Daoy (cell line): ENCODE results near the gene FEZF1. TPM values are rescaled to one million over a fixed set of nuclear protein-coding genes. Genes with fewer than 3 reads are reported as not detected.
"Not testable (repeated sequence)": the region's sequence is repeated elsewhere in the genome, so short reads cannot be mapped to it uniquely, and the experiment has no call there.

ENCODE experiments used
- DNase-seq: peaks from one replicate; pipeline ENCODE4 v3.0.0-alpha.2; 2015; ENCODE audit warnings: low read depth
- total RNA-seq: library from RNA; depleted of rRNA; stranded (reverse); fragments of >200 nt; shearing (Covaris generic); gene quantifications from 2 replicates; pipeline ENCODE4 v1.2.3, GENCODE V29; 2014

FEZF1 gene
- total RNA-seq, 1 experiment from 2014 or later: 0.69 TPM

DNA sequence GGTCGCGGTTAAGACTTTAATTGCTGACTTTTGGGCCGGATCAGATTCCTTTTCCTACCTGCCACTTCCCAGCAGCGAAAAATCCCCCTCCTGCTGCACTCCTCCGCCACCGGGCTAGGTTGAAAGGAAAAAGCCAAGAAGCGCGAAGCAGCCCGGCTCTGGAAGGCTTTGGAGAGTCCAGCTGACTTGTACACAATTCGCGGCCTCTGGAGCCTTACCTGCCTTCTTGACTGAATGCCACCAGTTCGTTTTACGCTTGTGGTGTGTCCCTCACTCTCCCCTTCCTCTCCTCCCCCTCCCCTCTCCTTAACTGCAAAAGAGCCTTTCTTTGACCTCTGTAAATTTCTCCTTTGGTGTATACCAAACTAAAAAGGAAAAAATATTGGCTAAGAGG, 2.7 kb upstream of the FEZF1 start:
- no peak for DNase-seq

DNA sequence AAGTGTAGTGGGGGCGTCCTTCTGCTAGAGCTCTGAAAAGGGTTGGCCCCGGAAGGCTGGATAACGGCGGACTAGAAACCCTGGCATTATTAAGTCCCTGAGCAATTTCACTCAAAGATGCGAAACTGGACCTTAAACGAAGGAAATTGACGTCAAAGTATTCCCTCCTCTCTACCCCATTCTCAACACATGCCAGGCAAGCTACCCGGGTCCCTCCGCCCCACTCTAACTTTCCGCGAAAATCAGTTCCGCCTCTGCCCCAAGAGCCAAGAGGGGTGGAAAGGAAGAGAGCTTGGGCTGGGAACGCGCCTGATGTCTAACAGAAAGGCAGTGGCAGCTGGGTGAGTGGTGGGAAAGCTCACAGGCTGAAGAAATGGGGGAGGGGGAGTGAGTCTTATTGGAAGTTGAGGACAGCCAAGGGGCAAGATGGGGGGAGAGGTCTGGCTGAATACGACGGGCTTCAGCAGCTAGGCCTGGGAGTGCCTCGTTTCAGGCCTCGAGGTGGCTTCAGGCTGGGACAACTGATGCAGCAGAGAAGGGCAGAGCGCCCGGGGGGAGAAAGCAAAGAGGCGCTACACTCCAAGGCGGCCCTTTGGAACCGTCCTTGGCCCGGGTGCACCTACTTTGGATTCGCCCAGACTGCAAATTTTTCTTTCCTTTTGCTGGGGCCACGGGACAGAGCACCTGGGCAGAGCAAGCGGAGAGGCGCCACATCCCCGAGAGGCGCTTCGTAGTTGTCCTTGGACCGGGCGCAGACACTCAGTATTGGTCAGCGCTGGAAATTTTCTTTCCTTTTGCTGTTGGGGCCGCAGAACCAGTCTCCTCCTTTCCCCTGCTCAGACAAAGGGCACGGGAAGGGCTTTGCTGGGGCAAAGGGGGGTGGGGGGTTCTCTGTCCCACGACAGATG, 2.0 kb upstream of the FEZF1 start:
- no peak for DNase-seq

DNA sequence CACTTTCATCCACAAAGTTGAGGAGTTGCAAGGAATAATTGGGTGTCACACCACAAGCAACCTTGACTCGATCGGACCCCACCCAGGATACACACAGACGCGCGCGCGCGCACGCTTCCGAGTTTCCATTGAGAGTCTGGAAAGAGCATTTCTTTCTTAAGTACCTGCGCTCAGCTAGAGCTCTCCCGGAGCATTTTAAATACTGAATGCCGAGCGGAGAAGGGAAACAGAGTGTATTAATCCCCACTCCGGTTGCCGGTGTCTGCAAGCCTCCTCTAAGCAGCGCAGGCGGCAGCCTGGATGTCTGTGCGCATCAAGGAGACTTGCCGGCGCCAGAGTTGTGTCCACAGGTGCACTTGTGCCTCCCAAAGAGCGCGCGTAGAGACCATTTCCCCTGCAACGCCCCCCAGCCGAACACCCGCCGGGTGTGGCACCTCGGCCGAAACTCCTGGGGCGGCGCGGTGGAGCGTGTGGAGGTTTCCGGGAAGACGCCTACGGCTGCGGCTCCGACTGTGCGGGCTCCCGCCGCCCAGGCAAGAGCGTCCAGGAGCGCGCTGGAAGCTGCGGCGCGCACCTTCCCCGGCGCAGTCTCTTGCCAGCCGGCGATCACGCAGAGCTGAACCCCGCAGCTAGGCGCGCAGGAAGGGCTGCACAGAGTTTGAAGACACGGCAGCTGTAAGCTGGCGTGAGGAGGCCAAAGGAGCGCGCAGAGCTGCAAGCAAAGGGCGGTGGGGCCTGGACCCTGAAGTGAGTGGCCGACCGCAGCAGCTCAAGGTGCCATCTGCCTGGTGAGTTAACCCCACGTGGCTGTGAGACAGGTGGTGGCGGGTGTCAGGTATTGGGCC, 1.1 kb upstream of the FEZF1 start:
- peak; percentile 58 for DNase-seq

DNA sequence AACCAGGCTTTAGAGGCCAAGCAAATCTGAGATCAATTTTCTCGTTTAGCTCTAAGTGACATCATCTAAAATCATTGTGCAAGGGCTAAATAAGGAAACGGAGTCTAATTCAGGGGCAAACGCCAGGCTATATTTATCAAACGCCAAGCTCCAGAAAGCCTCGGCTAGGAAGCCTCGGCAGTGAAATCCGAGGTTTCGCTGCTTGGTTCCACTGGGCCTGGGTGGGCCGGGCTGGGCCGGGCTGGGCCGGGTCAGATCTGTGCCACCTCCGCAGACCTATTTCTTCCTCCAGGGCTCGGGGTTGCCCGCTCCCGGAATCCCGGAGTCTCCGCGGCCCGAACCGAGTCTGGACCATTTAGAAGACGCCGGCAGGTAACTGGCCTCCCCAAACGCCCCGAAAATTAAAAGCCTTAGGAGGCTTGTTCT, 459 bp upstream of the FEZF1 start:
- no peak for DNase-seq

DNA sequence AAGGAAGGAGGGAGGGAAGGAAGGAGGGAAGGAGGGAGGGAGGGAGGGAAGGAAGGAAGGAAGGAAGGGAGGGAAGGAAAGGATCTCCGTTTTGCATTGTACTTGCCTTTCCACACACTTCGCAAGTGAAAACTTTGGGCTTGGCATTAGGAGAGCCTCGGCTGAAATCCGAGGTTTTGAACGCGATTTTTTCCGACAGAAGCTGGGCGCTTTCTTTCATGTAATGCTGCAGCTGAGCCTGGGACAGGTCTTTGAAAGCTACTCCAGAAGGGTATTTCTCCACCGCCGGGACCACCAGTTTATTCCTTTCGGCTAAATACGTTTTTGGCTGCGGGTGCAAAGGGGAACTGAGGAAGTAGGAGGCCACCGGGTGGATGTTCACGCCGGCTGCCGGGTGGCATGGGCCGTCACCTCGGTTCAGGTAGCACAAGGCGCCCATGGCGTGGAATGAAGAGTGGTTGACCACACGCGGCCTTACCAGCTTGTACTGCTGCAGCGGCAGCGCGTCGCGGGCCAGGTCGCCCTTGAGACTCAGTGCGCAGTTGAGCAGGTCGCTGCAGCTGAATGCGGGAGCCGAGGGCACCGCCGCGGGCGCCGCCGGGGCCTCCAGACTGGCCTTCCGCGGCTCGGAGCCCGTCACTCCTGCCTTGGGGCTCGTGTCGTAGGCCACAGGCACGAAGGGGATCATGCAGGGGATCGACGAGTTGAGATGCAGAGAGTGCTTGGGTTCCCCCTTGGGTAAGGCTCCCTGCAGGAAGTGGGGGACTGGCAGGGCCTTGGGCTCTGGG, 825 bp downstream of the FEZF1 start:
- DNase-seq: peak; percentile 56

DNA sequence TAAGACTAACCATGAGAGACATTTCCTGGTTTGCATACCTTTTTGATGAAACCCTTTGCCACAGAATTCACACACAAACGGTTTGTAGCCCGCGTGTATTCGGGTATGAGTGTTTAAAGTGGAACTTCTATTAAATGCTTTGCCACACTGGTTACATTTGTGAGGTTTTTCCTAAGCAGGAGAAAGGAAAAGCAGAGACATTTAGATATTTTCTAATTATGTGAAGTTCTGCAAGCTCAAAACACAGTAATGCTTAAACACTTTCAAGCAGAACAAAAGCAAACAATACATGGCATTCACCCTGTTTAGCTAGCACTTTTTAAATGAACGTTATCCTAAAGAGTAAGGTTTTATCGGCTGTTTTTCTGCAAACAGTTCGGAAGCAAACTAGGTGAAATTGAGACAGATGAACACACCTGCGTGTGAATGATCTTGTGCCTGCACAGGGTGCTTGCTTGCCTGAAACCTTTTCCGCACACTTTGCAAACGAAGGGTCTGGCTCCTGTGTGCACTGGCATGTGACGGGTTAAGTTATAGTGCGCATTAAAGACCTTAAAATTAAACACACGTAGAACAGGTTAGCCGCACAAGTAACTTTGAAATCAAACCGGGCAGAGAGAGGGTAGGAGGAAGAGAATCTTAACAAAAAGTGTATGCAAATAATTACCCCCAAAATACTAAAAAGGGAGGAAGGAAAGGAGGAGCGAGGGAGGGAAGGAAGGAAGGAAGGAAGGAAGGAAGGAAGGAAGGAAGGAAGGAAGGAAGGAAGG, 1.6 kb downstream of the FEZF1 start:
- DNase-seq: no peak

DNA sequence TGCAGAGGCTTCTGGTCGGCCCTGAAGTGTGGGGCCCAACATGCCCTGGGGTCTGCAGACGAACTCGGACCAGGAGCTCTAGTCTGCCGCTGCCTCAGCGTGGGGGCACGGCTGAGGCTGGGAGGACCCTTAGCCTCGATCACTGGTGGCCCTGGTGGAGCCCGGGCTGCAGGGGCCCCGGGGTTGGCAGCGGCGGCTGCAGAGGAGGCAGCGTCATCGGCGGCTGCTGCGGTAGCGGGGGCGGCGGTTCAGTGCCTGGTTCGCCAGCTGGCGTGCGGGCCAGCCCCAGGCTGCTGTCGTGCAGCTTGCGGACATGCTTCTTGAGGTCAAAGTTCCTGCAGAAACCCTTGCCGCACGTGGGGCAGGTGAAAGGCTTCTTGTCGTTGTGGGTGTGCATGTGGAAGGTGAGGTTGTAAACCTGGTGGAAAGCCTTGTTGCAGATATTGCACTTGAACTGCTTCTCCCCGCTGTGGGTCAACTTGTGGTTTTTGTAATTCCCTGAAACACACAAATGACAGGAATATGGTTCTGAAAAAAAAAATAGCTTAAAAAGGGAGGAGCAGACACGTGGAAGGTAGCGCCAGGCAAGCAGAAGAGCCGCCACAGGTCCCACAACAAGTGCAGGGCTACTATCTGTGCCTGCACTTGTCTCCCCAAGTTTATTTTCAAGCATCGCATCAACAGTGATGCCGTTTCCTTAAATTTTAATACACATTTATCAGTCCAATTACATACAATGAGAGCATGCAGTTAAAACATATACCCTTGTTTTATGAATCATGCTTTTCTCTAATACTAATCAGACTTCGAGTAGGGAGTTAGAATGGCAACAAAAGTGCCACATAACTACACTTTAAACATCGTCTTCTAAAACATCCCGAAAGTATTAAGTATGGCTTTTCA, 2.4 kb downstream of the FEZF1 start:
- DNase-seq: peak; percentile 69

DNA sequence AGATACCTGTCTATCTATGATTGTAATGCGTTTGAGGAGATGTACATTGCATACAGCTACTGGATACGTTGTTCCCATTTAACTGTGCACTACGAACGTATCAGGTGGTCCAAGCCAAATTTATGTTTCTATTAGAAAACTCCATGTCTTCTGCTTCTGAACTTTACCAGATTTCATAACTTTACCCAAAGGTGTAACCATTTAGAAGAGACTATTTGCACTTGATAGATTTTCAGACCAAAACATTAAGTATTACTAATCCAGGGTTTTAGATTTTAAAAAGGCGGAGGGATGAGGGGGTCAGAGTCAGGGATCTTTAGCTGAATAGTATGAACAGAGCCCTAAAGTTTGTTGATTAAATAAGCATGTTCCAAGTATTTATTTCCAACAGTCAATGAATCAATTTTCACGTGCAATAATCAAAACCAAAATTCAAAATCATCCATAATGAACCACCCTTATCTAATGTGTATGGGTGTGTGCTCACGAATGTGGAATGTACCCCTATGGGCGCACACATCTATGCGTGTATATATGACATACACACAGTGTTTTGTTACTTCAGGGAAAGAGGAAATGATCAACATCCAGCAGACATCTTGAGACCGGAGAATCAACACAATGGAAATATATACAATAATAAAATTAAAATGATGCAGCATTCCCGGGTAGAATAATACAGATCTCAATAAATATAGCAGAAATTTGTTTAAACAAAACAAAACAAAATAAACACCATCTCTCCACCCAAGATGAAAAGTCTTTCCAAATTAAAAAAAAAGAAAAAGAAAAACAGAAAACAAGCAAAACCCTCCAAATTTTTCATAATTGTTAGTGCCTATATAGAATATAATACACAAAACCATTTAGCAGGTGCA, 3.4 kb downstream of the FEZF1 start:
- no peak for DNase-seq

DNA sequence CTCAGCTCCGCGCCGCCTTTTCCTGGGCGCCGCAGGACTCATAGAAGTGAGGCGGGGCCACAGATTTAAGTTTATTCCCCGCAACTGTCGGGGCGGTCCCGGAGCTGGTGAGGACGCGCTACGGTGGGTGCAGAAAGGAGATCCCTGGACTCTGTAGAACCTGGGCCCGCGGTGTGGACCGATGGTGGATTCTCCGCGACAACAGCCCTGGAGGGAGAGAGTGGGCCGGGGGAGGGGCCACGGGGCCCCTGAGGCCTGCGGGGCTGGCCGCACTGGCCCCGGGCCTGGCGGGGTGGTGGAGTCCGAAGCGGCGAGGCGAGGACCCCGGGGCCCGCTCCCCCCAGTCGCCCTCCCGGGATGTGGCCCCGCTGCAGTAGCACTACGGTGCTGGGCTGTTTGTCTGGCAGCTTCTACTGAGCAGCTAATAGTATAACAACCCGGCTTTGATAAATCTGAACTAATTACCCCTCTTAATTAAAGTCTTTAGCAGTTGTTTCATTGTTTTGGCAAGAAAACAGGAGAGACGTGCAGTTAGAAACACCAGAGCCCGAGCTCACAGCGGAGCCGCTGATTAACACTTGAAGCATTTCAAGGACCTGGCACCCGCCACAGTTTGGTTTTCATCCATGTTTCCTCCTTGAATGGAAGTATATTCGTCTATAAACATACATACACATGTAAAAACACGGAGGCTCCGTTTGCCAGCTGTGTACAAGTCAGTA, 4.2 kb downstream of the FEZF1 start:
- peak; percentile 73 for DNase-seq

DNA sequence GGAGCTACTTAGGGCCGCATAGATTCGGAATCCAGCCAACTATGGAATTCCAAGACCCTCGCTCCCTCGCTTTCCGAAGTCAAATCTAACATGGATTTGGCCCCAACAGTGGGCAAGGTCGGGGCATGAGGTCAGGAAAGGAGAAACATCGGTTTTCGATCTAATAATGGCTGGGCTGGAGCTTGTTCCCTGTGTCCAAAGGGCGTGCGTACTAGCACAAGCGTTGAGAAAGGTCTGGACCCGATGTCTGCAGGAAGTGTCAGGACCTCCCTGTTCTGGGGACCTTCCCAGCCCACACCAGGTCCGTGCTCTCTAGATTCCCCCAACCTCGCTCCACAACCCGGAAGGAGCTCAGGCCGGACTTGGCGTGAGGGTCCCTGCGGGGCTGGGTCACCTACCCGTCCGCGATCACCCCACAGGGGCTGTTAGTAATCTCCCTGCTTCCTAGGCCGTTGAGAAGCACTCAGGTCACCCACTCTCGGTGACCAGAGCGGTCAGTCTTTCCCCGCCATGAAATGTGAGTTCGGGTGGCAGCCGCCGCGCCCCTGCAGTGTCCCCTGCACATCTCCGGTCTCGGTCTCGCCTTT, 4.8 kb downstream of the FEZF1 start:
- DNase-seq: no peak

DNA sequence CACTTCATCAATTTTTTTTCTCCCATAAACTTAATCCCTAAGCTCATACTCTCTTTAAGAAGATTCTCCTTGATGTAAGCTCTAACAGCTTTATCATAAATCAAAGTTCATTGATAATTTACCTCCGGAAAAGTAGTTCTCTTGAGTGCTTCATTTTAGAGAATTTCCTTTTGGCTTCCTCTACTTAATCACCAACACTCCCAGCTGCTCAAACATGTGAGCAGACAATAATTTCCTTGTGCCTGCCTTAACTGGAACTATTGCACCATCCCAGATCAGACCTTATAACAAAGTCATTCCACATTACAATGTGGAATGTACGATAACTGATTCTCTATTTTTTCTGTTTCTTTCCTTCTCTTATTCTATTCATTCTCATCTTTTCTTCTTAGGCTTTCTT, 5.9 kb downstream of the FEZF1 start:
- DNase-seq: no peak

DNA sequence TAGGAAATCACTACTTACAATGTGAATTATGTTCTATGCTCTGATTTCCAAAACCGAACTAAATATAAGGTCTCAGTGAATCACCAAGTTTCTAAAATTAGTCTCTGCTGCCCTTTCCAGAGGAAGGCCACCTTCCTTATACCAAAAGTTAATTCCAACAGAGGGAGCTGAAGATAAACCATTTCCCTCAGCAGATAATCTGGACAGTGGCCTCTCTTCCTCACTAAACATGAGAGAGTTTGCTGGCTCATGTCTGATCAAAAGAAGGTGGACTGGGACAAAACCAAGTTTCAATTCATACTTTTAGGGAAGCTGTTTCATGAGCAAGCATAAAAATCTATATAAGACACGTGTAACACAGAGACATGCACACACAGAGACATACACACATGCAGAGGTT, 6.4 kb downstream of the FEZF1 start:
- DNase-seq: no peak

DNA sequence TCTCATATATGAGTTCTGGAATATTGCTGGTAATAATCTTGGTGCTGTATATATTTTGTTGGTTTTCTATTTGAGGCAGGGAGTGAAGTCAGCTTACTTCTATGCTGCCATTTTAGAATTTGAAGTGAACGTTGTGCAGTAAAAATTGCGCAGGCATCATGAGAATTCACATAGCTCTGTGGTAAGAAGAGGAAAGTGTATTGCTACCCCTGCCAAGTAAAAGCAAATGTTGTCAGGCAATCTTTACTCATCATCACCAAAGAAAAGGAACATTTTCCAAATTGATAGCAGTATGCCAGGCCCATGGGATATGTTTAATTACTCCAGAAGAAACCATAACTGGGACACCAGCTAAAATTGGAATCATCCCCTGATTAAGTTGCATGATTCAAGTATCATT, 13.4 kb downstream of the FEZF1 start:
- DNase-seq: no peak

DNA sequence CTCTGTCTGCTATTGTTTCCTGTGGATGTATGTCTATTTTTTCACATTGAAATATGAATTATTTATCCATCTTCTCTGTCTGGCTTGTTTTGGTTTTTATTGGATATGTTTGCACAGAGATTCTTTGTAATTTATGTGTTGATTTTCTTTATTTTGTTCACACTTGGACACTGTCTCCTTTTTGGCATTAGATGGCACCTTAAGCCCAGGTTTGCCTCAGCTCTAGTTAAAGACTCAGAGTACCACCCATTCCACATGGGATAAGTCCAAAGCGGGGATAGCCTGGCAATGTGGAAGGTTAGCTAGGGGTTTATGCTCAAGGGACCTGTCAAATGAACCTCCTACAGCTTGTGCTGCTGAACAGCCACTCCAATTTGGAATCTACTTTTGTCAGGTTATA, 14.1 kb downstream of the FEZF1 start:
- no peak for DNase-seq

DNA sequence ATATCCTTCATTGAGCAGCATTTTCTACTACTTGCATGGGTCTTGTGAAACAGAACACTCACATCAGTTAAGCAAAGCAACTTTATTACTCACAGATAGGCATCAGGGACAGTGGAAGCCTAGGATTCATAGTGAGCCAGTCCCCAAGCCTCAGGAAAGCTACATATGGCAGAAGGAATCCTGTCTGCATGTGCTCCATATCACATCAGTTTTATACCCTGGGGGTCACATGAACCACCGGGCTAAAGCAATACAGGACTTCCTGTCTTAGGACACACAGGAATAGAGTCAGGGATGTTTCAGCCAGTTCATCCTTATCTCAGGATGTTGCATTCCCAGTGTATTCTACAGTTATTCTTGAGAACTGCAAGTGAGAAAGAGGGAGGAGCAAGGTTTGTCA, 15.1 kb downstream of the FEZF1 start:
- DNase-seq: no peak

DNA sequence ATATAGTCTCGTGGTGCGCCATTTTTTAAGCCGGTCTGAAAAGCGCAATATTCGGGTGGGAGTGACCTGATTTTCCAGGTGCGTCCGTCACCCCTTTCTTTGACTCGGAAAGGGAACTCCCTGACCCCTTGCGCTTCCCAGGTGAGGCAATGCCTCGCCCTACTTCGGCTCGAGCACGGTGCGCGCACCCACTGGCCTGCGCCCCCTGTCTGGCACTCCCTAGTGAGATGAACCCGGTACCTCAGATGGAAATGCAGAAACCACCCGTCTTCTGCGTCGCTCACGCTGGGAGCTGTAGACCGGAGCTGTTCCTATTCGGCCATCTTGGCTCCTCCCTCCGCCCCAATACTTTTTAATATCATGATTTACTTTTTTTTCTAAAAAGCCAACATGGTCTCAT, 19.9 kb downstream of the FEZF1 start:
- not testable (repeated sequence) for DNase-seq

DNA sequence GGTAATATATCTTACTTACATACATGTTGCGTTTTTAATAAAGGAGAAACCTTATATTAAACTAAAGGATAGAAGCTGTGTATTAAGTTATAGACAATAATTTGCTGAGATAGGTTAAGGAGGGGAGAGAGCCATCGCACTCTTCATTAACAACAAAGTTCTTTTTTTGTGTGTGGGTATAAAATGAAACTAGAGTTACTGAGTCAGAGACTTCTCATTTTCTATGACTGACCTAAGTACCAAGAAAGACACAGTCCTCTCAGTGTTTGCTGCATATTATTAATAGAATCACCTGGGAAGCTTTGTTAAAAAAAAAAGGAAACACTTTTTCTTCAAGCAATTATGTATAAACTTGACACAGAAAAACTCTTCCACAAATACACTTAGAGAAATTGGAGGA, 31.4 kb downstream of the FEZF1 start:
- DNase-seq: no peak

DNA sequence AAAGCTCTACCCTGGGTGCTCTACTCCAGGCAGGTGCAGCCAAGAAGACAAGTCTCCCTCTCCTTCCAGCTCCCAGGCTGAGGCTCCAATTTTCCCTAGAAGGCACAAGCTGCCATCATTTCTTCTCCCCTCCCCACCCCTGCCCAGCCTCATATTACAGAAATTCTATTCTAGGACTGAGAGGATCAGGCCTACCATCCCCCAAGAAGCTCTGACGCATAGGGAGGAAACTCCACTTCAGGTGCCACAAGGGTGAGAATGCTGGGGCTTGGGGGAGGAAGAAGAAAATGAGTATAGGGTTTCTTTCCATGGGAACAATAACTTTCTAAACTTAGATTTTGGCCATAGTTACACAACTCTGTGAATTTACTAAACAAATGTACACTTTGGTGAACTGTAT, 35.3 kb downstream of the FEZF1 start:
- peak; percentile 66 for DNase-seq
